HL-60 (cell line): ENCODE results near the gene DAD1.
"Not testable (repeated sequence)": the region's sequence is repeated elsewhere in the genome, so short reads cannot be mapped to it uniquely, and the experiment has no call there.

Source experiments
- DNase-seq, 2 experiments: peaks; one replicate each; pipeline ENCODE4 v3.0.0-alpha.2; 2010 to 2020; ENCODE audit warnings: low read depth in 1 of 2, low spot score in 1 of 2
- H3K27ac ChIP-seq: fragments of 250-450 bp; sonication (Bioruptor Pico); replicated peaks from 2 replicates; pipeline ENCODE4 v1.5.1; 2020; ENCODE audit warnings: mild to moderate bottlenecking, moderate library complexity
- H3K27me3 ChIP-seq: fragments of 250-450 bp; sonication (Bioruptor Pico); 2 replicates; pipeline ENCODE4 v1.5.1; 2021; ENCODE audit warnings: mild to moderate bottlenecking, moderate library complexity; ENCODE audit not compliant: insufficient read depth, poor library complexity, severe bottlenecking
- H3K4me3 ChIP-seq: replicated peaks from 2 replicates; pipeline ENCODE4 v1.5.1; 2011; ENCODE audit warnings: mild to moderate bottlenecking, control low read depth, low read length; ENCODE audit not compliant: insufficient read depth
- GABPA ChIP-seq: IDR thresholded peaks from 2 replicates; pipeline ENCODE4 v1.6.1; 2012; ENCODE audit warnings: low read depth
- POLR2AphosphoS5 ChIP-seq: IDR thresholded peaks from 2 replicates; pipeline ENCODE4 v1.6.1; 2012; ENCODE audit warnings: low read depth
- SPI1 ChIP-seq: IDR thresholded peaks from 2 replicates; pipeline ENCODE4 v1.6.1; 2012; ENCODE audit warnings: low read depth, mild to moderate bottlenecking, borderline replicate concordance
- long read RNA-seq: library from polyadenylated mRNA; unstranded; transcript quantifications from one replicate; pipeline ENCODE4 v2.0.0, GENCODE V29; 2020
- TF ChIP-seq, protein P1 (sequence below): IDR thresholded peaks from one replicate; pipeline ENCODE4 v1.5.1; 2011; ENCODE audit warnings: low read length, control low read depth, inconsistent platforms; ENCODE audit not compliant: insufficient read depth
- TF ChIP-seq, protein P2 (sequence below): IDR thresholded peaks from 2 replicates; pipeline ENCODE4 v1.6.1; 2012; ENCODE audit warnings: low read depth; ENCODE audit not compliant: insufficient replicate concordance

Gene DAD1
- long read RNA-seq, transcript DAD1-201 (3 exons, 731 nt): major isoform, 58 of 60 reads
- long read RNA-seq, partial matches to known transcripts: 0 of 60 reads
- long read RNA-seq, other reads (novel, unspliced or antisense): 2 of 60 reads

DNA sequence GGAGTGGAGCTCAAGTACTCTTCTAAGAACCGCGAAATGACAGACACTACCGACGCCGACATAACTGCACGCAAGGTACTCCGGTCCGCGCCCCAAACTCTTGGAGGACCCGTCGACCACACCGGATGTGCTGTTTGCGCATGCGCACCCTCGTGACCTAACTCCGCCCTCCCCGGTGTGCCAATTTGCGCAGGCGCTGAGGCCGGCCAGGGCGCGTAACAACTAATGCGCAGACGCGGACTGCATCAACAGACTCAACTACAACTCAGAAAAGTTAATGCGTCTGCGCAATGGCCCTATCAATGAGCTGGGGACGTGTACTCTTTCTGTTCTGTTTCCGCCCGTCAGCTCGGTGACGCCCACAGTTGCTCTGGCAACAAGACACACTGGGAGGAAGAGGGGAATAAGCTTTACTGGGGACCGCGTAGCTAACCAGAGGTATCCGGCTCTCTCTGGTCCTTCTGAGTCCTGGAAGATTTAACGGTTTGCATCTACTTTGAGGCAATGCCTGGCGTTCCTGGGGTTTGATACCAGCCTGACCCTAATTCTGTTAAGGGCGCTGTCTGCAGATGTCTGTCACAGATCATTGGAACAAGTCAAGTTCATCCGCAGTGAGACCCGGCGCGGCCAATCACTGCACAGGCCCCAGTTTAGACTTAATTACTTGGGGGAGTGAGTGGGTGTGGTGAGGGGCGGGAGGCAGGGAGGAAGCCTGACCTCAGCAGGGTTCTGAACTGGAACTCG lies at the start of gene DAD1:
DAD1 (minus strand) TSS at position 129 of the 744 bp plus-strand sequence; CDS start at position 62, 67 bp downstream.
- Histone ChIP-seq H3K4me3 (peak within 1 kb of the TSS; percentile 87), H3K27me3 (no peaks in the 10 kb centered on the region), H3K27ac (peak within 1 kb of the TSS; percentile 89)
- TF ChIP-seq SPI1 (peak; percentile 69; the same call in 1 of the 2 replicates), POLR2AphosphoS5 (peak; percentile 89), GABPA (no peak)
- TF ChIP-seq, protein P1, sequence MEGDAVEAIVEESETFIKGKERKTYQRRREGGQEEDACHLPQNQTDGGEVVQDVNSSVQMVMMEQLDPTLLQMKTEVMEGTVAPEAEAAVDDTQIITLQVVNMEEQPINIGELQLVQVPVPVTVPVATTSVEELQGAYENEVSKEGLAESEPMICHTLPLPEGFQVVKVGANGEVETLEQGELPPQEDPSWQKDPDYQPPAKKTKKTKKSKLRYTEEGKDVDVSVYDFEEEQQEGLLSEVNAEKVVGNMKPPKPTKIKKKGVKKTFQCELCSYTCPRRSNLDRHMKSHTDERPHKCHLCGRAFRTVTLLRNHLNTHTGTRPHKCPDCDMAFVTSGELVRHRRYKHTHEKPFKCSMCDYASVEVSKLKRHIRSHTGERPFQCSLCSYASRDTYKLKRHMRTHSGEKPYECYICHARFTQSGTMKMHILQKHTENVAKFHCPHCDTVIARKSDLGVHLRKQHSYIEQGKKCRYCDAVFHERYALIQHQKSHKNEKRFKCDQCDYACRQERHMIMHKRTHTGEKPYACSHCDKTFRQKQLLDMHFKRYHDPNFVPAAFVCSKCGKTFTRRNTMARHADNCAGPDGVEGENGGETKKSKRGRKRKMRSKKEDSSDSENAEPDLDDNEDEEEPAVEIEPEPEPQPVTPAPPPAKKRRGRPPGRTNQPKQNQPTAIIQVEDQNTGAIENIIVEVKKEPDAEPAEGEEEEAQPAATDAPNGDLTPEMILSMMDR: no peak
- TF ChIP-seq, protein P2, sequence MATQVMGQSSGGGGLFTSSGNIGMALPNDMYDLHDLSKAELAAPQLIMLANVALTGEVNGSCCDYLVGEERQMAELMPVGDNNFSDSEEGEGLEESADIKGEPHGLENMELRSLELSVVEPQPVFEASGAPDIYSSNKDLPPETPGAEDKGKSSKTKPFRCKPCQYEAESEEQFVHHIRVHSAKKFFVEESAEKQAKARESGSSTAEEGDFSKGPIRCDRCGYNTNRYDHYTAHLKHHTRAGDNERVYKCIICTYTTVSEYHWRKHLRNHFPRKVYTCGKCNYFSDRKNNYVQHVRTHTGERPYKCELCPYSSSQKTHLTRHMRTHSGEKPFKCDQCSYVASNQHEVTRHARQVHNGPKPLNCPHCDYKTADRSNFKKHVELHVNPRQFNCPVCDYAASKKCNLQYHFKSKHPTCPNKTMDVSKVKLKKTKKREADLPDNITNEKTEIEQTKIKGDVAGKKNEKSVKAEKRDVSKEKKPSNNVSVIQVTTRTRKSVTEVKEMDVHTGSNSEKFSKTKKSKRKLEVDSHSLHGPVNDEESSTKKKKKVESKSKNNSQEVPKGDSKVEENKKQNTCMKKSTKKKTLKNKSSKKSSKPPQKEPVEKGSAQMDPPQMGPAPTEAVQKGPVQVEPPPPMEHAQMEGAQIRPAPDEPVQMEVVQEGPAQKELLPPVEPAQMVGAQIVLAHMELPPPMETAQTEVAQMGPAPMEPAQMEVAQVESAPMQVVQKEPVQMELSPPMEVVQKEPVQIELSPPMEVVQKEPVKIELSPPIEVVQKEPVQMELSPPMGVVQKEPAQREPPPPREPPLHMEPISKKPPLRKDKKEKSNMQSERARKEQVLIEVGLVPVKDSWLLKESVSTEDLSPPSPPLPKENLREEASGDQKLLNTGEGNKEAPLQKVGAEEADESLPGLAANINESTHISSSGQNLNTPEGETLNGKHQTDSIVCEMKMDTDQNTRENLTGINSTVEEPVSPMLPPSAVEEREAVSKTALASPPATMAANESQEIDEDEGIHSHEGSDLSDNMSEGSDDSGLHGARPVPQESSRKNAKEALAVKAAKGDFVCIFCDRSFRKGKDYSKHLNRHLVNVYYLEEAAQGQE: peak; percentile 20
- DNase-seq: peak; percentile 99

DNA sequence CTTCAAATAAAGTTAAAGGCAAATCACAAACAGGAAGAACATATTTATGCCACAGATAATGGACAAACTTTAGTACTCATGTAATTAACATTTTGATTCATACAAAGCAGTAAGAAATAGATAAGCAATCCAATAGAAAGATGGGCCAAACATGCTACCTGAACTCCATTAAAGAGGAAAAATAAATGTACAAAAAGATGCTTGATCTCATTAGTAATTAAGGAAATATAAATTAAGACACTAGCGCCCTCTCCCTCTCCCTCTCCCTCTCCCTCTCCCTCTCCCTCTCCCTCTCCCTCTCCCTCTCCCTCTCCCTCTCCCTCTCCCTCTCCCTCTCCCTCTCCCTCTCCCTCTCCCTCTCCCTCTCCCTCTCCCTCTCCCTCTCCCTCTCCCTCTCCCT lies 47.0 kb upstream of the DAD1 start:
- H3K27me3 ChIP-seq, DNase-seq, H3K27ac ChIP-seq, H3K4me3 ChIP-seq: not testable (repeated sequence)

DNA sequence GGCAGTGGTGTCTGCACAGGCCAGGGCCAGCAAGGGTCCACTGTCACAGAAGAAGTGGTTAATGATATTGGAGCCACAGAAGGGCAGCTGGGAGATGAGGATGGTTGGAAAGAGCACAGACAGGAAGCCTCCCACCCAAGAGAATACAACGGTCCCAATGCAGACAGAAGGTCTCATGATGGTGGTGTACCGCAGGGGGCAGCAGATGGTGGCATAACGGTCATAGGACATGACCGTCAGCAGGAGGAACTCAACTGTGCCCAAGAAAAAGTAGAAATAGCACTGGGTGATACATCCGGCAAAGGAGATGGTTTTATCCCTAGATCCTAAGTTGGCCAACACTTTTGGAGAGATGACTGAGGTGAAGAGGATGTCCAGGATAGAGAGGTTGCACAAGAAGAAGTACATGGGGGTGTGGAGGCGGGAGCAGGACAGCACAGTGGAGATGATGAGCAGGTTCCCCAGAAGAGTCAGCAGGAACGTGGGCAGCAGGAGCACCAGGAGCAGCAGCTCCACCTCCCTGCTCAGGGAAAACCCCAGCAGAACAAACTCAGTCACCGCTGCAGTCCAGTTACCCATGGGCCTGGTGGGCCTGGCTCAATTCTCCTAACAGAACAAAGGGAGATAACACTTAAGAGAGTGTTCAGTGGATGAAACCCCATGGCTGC lies 45.3 kb upstream of the DAD1 start:
- no peak for DNase-seq
- TF ChIP-seq SPI1: no peak
- TF ChIP-seq POLR2AphosphoS5: no peak
- no peak for TF ChIP-seq GABPA
- TF ChIP-seq, protein P2: no peak
- TF ChIP-seq, protein P1: no peak
- H3K27me3 ChIP-seq: no peaks in the 10 kb centered on the region
- no peak overlapping the region for H3K27ac ChIP-seq
- no peak overlapping the region for H3K4me3 ChIP-seq

DNA sequence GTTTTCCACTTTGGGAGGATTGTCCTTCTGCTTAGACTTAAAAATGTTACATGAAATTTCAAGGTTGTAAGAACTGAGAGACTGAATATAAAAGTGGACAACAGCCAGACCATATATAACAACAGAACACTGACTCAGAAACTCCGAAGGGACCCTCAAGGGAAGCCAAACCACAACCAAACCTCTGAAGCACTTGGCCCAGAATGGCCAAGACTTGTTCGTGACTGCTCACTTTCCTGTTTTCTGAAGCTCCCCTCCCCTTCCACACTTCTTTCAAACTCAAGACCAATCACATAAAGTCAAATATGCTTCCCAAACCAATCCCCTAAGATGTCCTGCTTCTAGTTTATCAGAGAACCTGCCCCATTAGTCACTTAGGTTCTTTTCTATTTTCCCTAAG lies 41.5 kb upstream of the DAD1 start:
- TF ChIP-seq POLR2AphosphoS5: no peak
- TF ChIP-seq, protein P1: no peak
- no peak for TF ChIP-seq GABPA
- no peak for TF ChIP-seq SPI1
- TF ChIP-seq, protein P2: no peak
- DNase-seq: no peak
- H3K27ac ChIP-seq: no peak overlapping the region
- H3K4me3 ChIP-seq: no peak overlapping the region
- no peaks in the 10 kb centered on the region for H3K27me3 ChIP-seq
